Lung (tissue), 12 donors: ENCODE results near the gene DHRSX. TPM values are rescaled to one million over a fixed set of nuclear protein-coding genes. Genes with fewer than 3 reads are reported as not detected.
A peak's percentile ranks its signal among the peaks of the same experiment; 100 is the strongest.

Source experiments
- ATAC-seq: fragments of 200-7000 bp; cut with Tn5 transposase; one replicate; pipeline ENCODE4 v1.9.1; 2020; ENCODE audit warnings: moderate number of reproducible peaks; ENCODE audit not compliant: insufficient read depth, low FRiP score
- DNase-seq, 3 donors: peaks; one replicate each; pipeline ENCODE4 v3.0.0-alpha.2; 2013 to 2017
- H3K27ac ChIP-seq, 2 donors: one replicate each; pipeline ENCODE4 v1.5.1; 2013; ENCODE audit warnings: mild to moderate bottlenecking in 2 of 2, moderate library complexity in 2 of 2, control low read depth in 1 of 2, inconsistent platforms in 1 of 2, low read depth in 1 of 2, low read length in 1 of 2
- H3K27me3 ChIP-seq, 3 donors: one replicate each; pipeline ENCODE4 v1.5.1; 2013; ENCODE audit warnings: low read length in 2 of 3; ENCODE audit not compliant: control insufficient read depth in 3 of 3, insufficient read depth in 3 of 3
- H3K36me3 ChIP-seq, 4 donors: one replicate each; pipeline ENCODE4 v1.5.1; 2013; ENCODE audit warnings: low read length in 4 of 4, mild to moderate bottlenecking in 1 of 4, moderate library complexity in 1 of 4; ENCODE audit not compliant: control insufficient read depth in 4 of 4, insufficient read depth in 4 of 4
- H3K4me1 ChIP-seq, 5 donors: one replicate each; pipeline ENCODE4 v1.5.1; 2013; ENCODE audit warnings: low read length in 5 of 5, mild to moderate bottlenecking in 2 of 5, moderate library complexity in 1 of 5; ENCODE audit not compliant: control insufficient read depth in 5 of 5, insufficient read depth in 5 of 5
- H3K4me3 ChIP-seq: one replicate; pipeline ENCODE4 v1.5.1; 2013; ENCODE audit warnings: mild to moderate bottlenecking, control low read depth, moderate library complexity
- H3K9ac ChIP-seq, 2 donors: one replicate each; pipeline ENCODE4 v1.5.1; 2013; ENCODE audit warnings: low read length in 2 of 2, control low read depth in 1 of 2; ENCODE audit not compliant: insufficient read depth in 1 of 2
- H3K9me3 ChIP-seq, 4 donors: one replicate each; pipeline ENCODE4 v1.5.1; 2013; ENCODE audit warnings: low read length in 3 of 4, mild to moderate bottlenecking in 1 of 4, moderate library complexity in 1 of 4; ENCODE audit not compliant: control insufficient read depth in 4 of 4, insufficient read depth in 3 of 4
- CTCF ChIP-seq: IDR thresholded peaks from 2 replicates; pipeline ENCODE4 v1.5.1; 2012; ENCODE audit warnings: mild to moderate bottlenecking; ENCODE audit errors: control extremely low read depth, extremely low read depth
- WGBS, 2 donors: extraction: QIAGEN DNeasy Blood & Tissue Kit; methylation state at CpG; one replicate each; pipeline ENCODE4 v1.1.7; 2013; 5-methylcytosine and 5-hydroxymethylcytosine counted together
- polyA plus RNA-seq, 2 donors: library from polyadenylated mRNA; stranded (reverse); fragments of 200-250 nt; gene quantifications; one replicate each; pipeline ENCODE4 v1.2.1, GENCODE V29; 2013
- total RNA-seq, 2 donors: library from RNA; depleted of rRNA in 1 of 2; stranded (reverse); fragments of >200 nt in 1 of 2; gene quantifications; one replicate each; pipeline ENCODE4 v1.2.1, GENCODE V29; 2014 to 2021
- donor health status: control.
- donor health status: control.
- donor health status: Bipolar disorder and iron deficiency.
- donor health status: healthy.
- donor health status: DM: yes; HTN: yes; CAD: no.

DHRSX gene
- total and polyA plus RNA-seq, 4 donors = 7.0 to 26.3 (median 18.9) TPM

- TF ChIP-seq CTCF = no peak
- Histone ChIP-seq H3K27ac (no peak overlapping the region), H3K36me3 (peaks cover 3 to 15% (median 6%) of the 10 kb centered on the region in 4 donors)
Observed at GRCh38 chrX:2226906-2227656, 273.7 kb downstream of the DHRSX start.

GRCh38 chrX:2226182-2226581 lies 274.6 kb downstream of the DHRSX start:
- H3K36me3 ChIP-seq = peaks cover 3 to 16% (median 6%) of the 10 kb centered on the region in 4 donors
- WGBS, 2 donors = 74 to 75% methylated on average over 9 of the region's 9 CpGs
- peak in 1 of 3 donors; percentile 48 for DNase-seq

More at GRCh38 chrX:2226906-2227656, 273.7 kb downstream of the DHRSX start:
- 94 to 95% methylated on average over 6 of the region's 6 CpGs for WGBS, 2 donors
- ATAC-seq (no peak), DNase-seq (no peak)
- H3K4me3 ChIP-seq = no peak overlapping the region
- peaks cover 0 to 2% (median 0%) of the 10 kb centered on the region in 5 donors for H3K4me1 ChIP-seq
- H3K27me3 ChIP-seq = no peaks in the 10 kb centered on the region
- H3K9ac ChIP-seq = no peak overlapping the region
- peaks cover 0 to 20% (median 3%) of the 10 kb centered on the region in 4 donors for H3K9me3 ChIP-seq

GRCh38 chrX:2224597-2225235 lies 276.1 kb downstream of the DHRSX start:
- H3K27ac ChIP-seq = no peak overlapping the region
- H3K4me3 ChIP-seq = no peak overlapping the region
- WGBS, 2 donors = 87 to 96% methylated on average over 9 of the region's 9 CpGs
- H3K36me3 ChIP-seq = peaks cover 12 to 25% (median 13%) of the 10 kb centered on the region in 4 donors
- no peak for TF ChIP-seq CTCF
- H3K4me1 ChIP-seq = peaks cover 0 to 2% (median 0%) of the 10 kb centered on the region in 5 donors
- no peaks in the 10 kb centered on the region for H3K27me3 ChIP-seq
- H3K9ac ChIP-seq = no peak overlapping the region
- DNase-seq = no peak
- ATAC-seq = no peak
- peaks cover under 1 to 24% (median 13%) of the 10 kb centered on the region in 4 donors for H3K9me3 ChIP-seq

More at GRCh38 chrX:2226182-2226581, 274.6 kb downstream of the DHRSX start:
- no peak for TF ChIP-seq CTCF
- no peak for ATAC-seq
- no peak overlapping the region for H3K9ac ChIP-seq
- H3K4me3 ChIP-seq = no peak overlapping the region
- H3K27me3 ChIP-seq = no peaks in the 10 kb centered on the region
- H3K9me3 ChIP-seq = peaks cover 0 to 20% (median 5%) of the 10 kb centered on the region in 4 donors
- H3K4me1 ChIP-seq = peaks cover 0 to 2% (median 0%) of the 10 kb centered on the region in 5 donors
- H3K27ac ChIP-seq = no peak overlapping the region
